Endothelial cell (in vitro differentiated cells): ENCODE measurements around the gene EVI5L. TPM values are rescaled to one million over a fixed set of nuclear protein-coding genes. Genes with fewer than 3 reads are reported as not detected.

Experiments
- DNase-seq: peaks from one replicate; pipeline ENCODE4 v3.0.0; 2021; ENCODE audit warnings: low spot score
- H3K27ac Mint-ChIP-seq: one replicate; pipeline ENCODE4 v1.8.0; 2021; ENCODE audit warnings: mixed read lengths, inconsistent platforms; ENCODE audit not compliant: unreplicated experiment
- H3K27me3 Mint-ChIP-seq: one replicate; pipeline ENCODE4 v1.8.0; 2021; ENCODE audit warnings: mild to moderate bottlenecking, moderate library complexity, mixed read lengths, inconsistent platforms; ENCODE audit not compliant: unreplicated experiment
- H3K36me3 Mint-ChIP-seq: one replicate; pipeline ENCODE4 v1.8.0; 2021; ENCODE audit warnings: mild to moderate bottlenecking, low read depth, mixed read lengths, inconsistent platforms; ENCODE audit not compliant: unreplicated experiment
- H3K4me1 Mint-ChIP-seq: one replicate; pipeline ENCODE4 v1.8.0; 2021; ENCODE audit warnings: mild to moderate bottlenecking, mixed read lengths, inconsistent platforms; ENCODE audit not compliant: unreplicated experiment
- H3K4me3 Mint-ChIP-seq: one replicate; pipeline ENCODE4 v1.8.0; 2021; ENCODE audit warnings: mild to moderate bottlenecking, mixed read lengths, inconsistent platforms; ENCODE audit not compliant: unreplicated experiment
- H3K9me3 Mint-ChIP-seq: one replicate; pipeline ENCODE4 v1.8.0; 2021; ENCODE audit warnings: mixed read lengths, inconsistent platforms; ENCODE audit not compliant: unreplicated experiment
- CTCF ChIP-seq: fragments of 200-600 bp; sonication (generic); IDR thresholded peaks from one replicate; pipeline ENCODE4 v1.5.0; 2021; ENCODE audit warnings: antibody characterized with exemption; ENCODE audit not compliant: unreplicated experiment
- total RNA-seq: library from RNA; stranded (reverse); fragmentation: NEBNext Ultra II Directional; extraction: Animal tissue kit (Norgen Biotek cat#: 25700); gene quantifications from one replicate; pipeline ENCODE4 v1.2.1, GENCODE V29; 2021; ENCODE audit not compliant: unreplicated experiment

Gene EVI5L
- total RNA-seq, 1 donor from 2014 or later: 20.4 TPM

DNA sequence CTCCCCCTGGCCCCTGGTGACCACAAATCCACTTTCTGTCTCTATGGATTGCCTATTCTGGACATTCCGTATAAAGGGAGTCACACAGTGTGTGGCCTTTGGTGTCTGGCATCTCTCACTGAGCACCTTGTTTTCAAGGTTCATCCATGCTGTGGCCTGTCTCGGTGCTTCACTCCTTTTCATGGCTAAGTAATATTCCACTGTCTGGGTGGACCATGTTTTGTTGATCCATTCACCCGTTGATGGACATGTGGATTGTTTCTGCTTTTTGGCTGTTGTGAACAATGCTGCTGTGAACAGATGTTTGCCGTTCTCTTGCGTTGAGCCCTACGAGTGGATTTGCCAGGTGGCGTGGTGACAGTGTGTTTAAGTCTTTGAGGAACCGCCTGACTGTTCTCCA is 10.6 kb downstream of the EVI5L start:
- peaks cover 8% of the 10 kb centered on the region for H3K36me3 Mint-ChIP-seq
- H3K4me1 Mint-ChIP-seq: peaks cover 9% of the 10 kb centered on the region
- no peak overlapping the region for H3K27ac Mint-ChIP-seq
- no peak for DNase-seq
- H3K9me3 Mint-ChIP-seq: no peaks in the 10 kb centered on the region
- no peak for TF ChIP-seq CTCF
- peaks cover 21% of the 10 kb centered on the region for H3K27me3 Mint-ChIP-seq
- no peak overlapping the region for H3K4me3 Mint-ChIP-seq

GRCh38 chr19:7841751-7842660 is 12.0 kb downstream of the EVI5L start:
- no peak for DNase-seq
- Mint-ChIP-seq H3K4me3 (no peak overlapping the region), H3K4me1 (peaks cover 2% of the 10 kb centered on the region), H3K36me3 (peaks cover 8% of the 10 kb centered on the region), H3K9me3 (no peaks in the 10 kb centered on the region), H3K27me3 (peaks cover 21% of the 10 kb centered on the region), H3K27ac (no peak overlapping the region)
- TF ChIP-seq CTCF: no peak

DNA sequence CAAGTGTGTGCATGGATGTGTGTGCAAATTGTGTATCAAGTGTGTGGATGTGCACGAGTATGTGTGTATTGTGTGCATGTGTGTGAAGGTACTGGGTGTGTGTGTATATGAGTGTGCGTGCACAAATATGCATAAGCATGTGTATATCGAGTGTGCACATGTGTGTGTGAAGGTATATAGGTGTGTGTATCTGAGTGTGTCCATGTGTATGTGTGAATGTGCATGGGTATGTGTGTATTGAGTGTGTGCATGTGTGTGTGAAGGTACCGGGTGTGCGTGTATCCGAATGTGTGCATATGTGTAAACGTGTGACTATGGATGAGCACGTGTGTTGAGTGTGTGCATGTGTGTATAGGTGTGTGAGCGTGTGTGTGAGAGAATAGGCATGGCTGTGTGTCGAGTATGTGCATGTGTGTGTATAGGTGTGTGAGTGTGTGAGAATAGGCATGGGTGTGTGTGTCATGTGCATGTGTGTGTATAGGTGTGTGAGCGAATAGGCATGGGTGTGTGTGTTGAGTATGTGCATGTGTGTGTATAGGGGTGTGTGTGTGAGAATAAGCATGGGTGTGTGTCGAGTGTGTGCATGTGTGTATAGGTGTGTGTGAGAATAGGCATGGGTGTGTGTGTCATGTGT is 12.8 kb downstream of the EVI5L start:
- no peak for DNase-seq
- Mint-ChIP-seq H3K4me1 (peaks cover 2% of the 10 kb centered on the region), H3K9me3 (no peaks in the 10 kb centered on the region), H3K4me3 (no peak overlapping the region), H3K27me3 (peaks cover 20% of the 10 kb centered on the region), H3K27ac (no peak overlapping the region), H3K36me3 (peaks cover 8% of the 10 kb centered on the region)
- TF ChIP-seq CTCF: no peak

GRCh38 chr19:7843521-7843920 is 13.5 kb downstream of the EVI5L start:
- Mint-ChIP-seq H3K9me3 (no peaks in the 10 kb centered on the region), H3K36me3 (peaks cover 8% of the 10 kb centered on the region), H3K4me3 (no peak overlapping the region), H3K27ac (no peak overlapping the region), H3K27me3 (peaks cover 17% of the 10 kb centered on the region), H3K4me1 (peaks cover 2% of the 10 kb centered on the region)
- no peak for DNase-seq
- TF ChIP-seq CTCF: no peak

DNA sequence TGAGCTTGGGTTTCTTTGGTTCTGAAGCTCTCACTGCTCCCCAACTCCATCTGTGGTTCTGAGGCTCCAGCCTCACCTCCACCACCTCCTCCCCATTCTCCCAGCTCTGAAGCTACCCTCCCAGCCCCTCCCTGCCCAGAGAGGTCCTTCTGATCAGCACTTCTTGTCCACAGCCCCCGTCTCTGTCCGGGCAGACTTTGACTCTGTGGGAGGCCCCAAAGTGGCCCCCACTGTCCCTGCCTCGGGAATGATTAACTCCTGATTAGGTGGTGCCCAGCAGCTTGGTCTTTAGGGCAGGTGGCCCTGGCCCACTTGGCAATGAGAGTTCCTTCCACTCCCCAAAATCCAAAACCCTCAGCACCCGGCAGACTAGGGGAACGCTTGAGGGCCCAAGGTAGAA is 14.4 kb downstream of the EVI5L start:
- Mint-ChIP-seq H3K27ac (no peak overlapping the region), H3K4me3 (no peak overlapping the region), H3K4me1 (peaks cover 2% of the 10 kb centered on the region), H3K27me3 (peaks cover 11% of the 10 kb centered on the region), H3K36me3 (peaks cover 8% of the 10 kb centered on the region), H3K9me3 (no peaks in the 10 kb centered on the region)
- TF ChIP-seq CTCF: no peak
- DNase-seq: no peak
